ENCODE results near the gene ESYT3.
"Not testable (repeated sequence)": the region's sequence is repeated elsewhere in the genome, so short reads cannot be mapped to it uniquely, and the experiment has no call there.

Gene ESYT3

DNA sequence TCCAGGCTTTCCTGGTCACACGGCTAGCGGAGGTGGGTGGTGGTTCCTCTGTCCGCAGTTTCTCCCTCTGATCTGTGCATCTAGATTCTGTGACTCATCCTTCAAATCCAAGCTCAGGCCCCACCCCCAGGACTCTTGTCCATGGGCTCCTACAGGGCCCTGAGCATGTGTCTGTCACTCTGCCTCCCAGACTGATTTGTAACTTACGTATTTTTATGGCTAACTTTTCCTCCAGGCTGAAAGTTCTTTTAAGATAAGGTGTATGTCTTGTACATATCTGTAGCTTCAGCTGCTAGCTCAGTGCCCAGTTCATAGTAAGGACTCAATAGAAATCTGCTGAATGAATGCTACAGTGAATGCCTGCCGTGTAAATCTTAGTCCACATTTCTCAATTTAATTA is 8.0 kb downstream of the ESYT3 start:
- DNase-seq (ENCODE audit: low read depth in 3 of 3) = no peak

DNA sequence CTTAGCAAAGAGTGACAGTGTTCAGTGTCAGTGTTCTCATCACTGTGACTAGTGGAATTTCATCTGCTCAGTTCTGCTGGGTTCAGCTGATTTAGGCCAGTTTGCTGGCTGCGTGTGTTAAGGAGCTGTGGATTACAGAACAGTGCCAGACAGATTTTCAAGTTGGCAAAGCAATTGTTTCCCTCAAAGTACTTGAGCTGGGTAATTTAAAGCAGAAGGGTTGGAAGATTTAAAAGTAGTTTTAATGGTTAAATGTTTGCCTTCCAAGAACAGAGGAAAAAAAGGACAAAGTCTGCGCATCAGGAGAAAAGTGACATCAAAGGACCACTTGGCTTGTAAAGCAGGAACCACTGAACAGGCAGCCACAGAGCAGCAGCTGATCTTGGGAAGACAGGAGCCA is 8.7 kb downstream of the ESYT3 start:
- no peak for DNase-seq (ENCODE audit: low read depth in 3 of 3)

DNA sequence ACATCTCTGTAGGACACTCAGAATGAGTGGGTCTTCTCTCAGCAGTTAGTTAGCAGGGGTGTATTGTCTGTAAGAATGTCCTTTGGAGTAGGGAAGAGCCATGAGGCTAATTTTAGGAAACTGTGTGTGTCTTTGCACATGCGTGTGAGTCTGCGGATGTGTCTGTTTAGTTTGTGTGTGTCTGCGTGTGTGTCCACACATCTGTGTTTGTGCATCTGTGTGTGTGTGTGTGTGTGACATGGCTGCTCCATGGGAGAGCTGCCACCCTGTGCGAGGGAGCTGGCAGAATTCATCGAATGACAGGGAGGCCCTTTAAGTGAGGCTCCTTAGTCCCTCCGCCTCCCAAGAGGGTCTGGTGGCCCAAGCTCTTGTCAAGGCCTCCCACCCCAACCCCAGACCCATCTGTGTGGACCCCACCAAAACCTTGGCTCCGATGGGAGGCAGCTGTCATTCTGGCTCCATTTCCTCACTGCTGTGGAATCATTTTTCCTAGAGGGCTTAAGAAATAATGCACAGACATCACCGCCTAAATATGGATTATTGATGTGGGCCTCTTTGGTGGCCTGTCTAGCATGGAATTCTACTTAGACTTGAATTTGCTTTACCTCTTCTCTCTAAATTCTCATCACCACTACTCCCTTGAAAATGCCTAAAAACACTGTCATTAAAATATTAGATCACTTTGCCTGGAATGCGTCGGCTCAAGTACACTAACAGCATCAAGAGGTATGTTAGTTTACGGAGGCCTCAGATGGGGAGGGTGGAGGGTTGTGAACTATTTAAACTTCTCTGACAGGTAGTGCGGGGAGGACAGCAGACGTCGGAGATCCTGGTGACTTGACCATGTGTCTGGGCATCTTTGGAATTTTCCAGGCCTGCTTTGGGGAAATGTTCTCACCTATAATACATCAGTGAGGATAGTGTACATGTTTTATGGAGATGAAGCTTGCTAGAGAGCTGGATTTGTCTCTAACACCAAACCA is 9.4 kb downstream of the ESYT3 start:
- DNase-seq (ENCODE audit: low read depth in 3 of 3) = no peak

DNA sequence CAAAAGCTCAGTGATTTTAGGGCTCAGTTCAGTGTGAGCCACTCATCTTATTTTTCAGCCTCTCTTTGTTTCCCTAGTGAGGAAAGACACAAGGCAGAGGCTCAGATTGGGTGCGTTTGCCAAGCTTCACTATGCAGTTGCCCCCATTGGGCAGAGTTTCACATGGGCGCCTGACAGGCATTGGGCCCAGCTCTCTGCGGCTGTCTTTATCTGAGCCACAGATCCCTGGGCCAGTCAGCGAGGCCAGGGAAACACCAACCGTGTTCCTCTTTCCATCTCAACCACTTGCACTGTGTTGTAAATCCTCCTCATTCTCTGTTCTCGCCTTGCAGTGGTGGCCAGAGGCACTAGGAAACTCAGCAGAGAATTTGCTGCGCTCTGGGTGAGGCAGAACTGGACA is 10.8 kb downstream of the ESYT3 start:
- DNase-seq (ENCODE audit: low read depth in 3 of 3) = no peak

DNA sequence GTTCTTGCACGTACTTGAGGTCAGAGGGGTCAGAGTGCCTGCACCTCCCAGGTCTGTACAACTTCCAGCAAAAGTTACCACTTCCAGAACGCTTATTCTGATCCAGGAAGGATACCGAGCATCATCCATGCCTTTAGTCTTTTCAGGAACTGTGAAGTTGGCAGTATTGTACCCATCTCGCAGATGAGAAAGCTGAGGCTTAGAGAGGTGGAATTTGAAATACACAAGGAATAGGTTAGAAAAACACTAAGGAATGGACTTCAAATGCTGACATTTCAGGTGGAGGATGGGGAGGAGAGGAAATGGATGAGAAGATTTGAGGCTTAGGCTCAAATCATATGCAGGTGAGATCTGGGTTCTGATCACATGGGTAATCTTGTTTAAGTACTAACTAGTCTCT is 11.2 kb downstream of the ESYT3 start:
- DNase-seq (ENCODE audit: low read depth in 3 of 3) = no peak

DNA sequence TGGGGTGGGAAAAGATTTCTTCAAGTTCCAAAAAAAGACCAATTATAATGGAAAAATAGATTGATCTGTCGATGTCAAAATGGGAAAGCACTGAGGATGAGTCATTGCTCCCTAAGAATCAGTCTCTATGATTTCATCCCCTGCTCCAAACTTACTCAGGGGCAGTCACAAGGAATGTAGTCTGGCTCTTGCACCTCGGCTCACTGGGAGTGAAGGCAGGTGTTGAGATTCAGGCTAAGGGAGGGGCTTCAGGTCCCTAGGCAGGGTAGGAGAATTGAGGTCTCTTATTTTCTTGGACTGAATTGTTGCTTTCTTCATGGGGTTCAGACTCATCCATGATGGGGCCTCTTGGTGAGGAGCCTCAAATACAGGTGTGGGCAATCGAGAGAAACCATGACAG is 14.2 kb downstream of the ESYT3 start:
- DNase-seq (ENCODE audit: low read depth in 3 of 3) = no peak

DNA sequence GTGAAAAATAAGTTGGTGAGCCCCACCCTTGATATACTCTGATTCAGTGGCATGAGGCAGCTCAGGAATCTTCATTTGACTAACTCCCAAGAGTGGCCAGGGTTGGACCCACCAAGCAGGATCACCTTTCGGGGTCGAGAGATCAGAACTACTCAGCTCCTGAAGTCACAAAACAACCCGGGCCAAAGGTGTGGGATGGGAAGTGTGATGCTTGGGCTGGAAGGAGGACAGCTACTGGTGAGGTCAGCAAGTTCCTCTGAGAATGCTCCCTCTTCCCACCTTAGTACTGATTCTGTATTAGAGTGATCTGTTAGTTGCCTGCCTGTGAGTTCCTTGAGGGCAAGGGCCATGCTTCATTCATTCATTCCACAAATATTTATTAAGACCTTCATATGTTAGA is 15.1 kb downstream of the ESYT3 start:
- no peak for DNase-seq (ENCODE audit: low read depth in 3 of 3)

DNA sequence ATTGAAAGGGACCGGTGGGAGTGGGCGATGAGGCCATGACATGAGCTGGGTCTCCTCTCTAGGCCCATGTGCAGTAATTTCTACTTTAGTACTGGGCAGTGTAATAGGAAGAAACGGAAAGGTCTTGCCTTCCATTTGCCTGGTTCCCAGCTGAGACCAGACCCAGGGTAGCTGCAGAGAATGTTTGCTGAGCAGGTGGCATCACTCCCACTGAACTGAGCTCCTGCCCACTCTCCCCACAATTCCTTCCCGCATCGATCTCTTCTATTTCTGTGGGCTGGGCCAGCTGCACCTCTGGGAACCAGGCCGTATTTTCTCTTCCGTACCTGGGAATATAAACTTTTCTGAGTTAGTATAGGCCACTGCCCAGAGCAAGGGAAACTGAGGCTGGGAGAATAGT is 15.8 kb downstream of the ESYT3 start:
- DNase-seq (ENCODE audit: low read depth in 3 of 3) = no peak

DNA sequence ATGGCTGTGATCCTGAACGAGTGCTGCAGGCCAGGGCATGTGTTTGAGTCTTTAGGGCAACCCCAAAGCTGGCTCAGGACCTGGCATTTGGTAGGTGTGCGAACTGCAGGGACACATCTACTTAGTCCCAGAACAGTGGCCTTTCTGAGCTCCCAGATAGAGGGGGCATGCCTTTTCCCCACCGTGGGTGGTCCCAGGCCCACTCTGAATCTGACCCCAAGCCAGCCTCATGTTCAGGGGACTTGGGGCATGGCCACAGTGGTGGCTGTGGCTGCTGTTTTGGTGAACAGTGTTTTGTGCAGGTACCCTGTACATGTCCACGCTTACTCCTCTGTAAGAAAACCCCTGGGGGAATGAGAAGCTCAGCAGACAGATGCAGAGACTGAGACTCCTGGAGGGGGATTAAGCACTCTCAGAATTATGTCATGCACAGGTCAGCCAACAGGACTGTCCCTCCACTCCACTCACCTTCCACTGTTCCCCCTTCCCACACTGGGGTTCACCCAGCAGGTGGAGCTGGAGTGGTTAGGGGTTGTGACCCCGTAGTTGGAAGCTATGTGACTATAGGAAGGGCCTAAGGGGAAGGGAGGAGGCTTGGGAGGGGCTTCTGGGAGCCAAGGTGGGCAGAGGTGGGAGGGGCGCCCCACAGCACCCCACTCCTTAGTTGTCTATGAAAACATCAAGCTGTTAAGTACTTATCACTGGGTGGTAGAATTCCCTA is 16.4 kb downstream of the ESYT3 start:
- no peak for DNase-seq (ENCODE audit: low read depth in 3 of 3)

DNA sequence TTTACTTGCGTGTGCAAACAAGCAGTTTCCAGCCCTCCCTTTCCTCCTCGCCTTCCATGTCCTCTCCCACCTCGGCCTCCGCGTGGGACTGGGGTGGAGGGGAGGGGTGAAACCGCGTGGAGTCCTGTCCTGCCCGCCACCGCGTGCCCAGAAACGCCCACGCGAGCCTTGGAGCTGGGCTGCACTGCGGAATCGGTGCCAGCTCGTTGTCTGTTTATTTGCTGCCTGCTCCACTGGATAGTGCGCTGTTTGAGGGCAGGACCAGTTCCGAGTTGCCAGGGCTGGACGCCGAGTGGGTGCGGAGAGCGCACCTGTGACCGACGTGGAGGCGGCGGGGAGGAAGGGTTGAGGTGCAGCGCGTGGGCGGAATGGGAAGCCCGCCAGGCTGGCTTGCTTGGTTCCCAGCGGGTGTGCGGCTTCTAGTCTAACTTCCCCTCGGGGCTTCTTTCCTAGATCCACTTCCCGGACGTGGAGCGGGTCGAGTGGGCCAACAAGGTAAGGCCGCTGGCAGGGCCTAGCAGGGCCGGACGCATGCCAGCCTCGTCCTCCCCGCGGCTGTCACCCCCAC is 17.3 kb downstream of the ESYT3 start:
- no peak for DNase-seq (ENCODE audit: low read depth in 3 of 3)

DNA sequence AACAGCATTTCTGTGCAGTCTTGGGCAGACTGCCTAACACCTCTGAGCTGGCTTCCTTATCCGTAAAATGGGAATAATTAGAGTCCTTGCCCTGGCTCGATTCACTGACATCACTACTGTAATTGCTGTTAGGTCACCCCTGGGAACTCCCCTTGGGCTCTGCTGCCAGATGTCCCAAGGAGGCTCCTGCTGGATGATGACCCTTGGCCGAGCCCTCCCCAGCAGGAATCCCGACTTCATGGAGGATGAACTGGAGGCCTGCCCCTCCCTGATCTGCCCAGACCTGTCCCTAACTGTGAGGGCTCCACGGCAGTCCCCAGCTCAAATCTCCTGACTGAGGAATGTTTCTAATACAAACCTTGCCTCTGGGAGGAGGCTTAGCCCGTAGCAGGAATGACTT is 18.0 kb downstream of the ESYT3 start:
- DNase-seq (ENCODE audit: low read depth in 3 of 3) = no peak

DNA sequence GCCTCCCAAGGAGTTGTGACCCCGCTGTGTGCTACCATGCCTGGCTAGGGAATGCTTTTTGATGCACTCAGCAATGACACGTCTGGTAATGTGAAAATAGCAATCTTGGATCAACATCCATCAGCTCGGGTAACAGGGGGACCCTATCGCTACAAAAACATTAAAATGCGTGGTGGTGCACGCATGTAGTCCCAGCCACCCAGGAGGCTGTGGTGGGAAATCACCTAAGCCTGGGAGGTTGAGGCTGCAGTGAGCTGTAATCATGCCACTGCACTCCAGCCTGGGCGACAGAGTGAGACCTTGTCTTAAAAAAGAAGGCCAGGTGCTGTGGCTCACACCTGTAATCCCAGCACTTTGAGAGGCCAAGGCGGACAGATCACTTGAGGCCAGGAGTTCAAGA is 19.5 kb downstream of the ESYT3 start:
- not testable (repeated sequence) for DNase-seq (ENCODE audit: low read depth in 3 of 3)

DNA sequence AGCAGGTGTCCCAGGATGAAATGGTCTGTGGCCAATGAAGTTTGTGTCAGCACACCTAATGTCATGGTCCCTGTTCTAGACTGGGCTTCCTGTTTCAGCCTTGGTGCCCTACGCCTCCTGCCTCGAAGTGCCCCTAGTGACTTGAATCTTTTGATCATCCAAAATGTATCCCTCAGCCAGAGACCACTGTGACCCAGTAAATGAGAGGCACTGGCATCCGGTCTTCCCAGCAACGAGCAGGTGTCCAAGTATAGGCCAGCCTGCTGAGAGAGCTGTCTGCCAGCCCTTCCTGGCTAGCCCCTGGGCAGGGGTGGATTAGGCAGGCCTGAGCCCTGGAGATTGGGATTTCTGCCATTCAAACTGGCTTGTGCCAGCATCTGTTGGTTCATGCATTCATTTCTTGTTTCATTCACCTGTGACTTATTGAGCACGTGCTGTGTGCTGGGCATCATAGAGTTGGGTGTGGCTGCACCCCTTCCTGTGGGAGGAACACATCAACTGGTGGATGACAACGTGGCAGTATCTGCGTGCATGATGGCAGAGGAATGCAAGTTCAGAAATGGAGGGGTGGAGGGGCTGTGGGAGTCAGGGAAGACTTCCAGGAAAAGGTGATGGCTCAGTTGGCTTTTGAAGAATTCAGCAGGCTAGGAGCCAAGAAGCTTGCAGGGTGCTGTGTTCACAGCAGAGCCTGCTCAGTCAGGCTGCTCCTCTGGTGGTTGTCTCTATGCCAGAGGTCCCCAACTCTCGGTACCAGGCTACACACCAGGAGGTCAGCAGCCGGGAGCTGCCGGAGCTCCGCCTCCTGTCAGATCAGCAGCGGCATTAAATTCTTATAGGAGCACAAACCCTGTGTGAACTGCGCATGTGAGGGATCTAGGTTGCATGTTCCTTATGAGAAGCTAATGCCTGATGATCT is 21.6 kb downstream of the ESYT3 start:
- DNase-seq (ENCODE audit: low read depth in 3 of 3) = no peak

DNA sequence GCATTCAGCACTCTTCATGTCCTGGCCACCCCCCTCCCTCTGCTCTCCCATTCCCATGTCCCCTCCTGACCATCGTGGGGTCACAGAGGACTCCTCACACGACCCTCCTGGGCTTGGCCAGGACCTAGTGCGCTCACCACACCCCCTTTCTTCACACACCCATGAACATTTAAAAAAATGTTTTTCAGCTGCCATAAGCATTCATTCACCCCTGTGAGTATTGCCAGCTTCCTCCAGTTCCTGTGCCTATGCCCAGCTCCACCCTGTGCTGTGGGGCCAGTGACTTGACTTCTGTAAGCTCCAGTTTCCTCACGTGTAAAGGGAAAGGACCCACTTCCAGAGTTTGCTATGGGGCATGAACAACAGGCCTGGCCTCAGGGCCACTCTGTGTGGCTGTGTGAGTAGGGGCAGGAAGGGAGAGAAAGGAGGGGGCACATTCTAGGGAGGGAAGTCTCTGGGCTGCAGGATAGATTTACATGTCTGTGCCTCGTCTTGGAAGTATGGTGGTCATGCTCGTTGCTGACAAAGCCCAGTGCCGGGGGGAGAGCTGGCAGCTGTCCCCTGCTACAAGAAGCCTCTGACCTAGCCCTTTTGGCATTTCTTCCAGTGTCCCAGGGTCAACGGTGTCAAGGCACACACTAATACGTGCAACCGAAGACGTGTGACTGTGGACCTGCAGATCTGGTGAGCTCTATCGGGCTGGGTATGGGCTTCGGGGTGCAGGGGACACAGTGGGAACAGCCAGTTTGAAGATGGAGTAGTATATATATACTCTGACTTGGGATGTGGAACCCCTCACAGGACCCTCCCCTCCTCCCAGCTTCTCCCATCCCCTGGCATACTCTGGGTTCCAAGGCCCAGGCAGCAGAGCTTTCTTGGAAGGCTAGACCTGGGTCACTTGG is 22.8 kb downstream of the ESYT3 start:
- DNase-seq (ENCODE audit: low read depth in 3 of 3) = no peak

DNA sequence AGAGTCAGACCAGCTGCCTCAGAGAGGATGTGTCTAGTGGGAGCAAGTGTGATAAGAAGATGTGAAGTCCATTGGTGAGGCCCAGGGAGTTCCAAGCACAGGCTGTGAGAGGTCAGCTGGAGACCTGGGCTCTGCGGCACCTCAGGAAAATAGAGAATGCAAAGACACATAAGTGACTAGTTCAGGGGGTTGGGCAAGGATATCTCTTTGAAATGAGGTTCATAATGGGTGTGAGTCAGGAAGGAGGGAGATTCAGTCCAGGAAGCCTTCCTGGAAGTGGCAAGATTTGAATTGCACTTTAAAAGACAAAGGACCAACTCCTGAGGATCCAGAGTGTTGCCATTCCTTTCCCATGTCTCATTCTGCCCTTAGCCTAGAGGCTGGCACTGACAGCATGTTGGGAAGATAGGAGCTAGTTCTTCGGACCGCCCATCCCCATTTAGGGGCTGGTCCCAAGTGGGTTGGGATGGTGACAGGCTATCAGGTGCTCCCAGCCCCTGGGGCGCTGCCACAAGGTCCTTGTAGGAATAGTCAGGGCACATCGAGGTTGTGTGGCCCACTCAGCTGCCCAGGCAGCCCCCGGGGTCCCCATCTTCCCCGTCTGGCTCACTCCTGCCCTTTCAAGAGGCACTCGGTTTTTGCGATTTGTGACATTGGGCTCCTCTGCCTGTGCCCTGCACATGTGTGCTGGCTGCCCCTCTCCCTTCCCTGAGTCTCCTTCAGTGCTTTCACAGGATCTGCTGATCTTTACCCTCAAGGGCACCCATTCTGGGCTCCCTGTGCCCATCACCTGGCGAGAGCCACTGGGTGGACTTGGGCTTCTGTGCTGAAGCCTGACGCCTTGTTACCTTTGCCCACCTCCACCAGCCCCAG is 23.7 kb downstream of the ESYT3 start:
- no peak for DNase-seq (ENCODE audit: low read depth in 3 of 3)

DNA sequence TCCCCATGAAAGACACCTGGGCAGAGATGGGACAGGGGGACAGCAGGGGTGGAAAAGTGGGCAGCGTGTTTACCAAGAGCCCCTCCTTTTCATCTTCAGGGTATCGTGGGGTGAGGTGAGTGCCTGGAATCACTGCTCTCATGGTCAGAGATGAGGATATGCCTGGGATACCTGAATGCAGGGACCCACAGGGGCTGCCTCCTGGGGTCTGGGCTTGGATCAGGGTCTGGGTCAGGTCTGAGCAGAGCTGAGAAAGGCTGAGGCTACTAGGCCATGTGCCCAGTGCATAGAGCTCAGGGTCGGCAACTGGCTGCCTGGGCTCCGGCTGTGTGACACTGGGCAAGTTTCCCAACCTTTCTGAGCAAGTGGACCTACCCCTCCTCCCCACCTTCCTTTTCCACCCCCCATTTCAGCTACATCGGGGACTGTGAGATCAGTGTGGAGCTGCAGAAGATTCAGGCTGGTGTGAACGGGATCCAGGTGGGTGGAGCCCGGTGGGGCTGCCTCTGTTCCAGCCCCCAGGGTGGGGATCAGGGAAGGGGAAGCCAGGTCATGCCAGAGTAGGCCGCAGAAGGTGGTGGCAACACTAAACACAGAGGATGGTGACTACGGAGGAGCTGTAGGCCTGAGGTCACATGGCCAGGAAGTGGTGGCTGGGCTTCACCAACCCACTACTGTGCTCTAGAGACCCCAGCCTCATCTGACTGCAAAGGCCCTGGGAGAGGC is 24.5 kb downstream of the ESYT3 start:
- no peak for DNase-seq (ENCODE audit: low read depth in 3 of 3)

DNA sequence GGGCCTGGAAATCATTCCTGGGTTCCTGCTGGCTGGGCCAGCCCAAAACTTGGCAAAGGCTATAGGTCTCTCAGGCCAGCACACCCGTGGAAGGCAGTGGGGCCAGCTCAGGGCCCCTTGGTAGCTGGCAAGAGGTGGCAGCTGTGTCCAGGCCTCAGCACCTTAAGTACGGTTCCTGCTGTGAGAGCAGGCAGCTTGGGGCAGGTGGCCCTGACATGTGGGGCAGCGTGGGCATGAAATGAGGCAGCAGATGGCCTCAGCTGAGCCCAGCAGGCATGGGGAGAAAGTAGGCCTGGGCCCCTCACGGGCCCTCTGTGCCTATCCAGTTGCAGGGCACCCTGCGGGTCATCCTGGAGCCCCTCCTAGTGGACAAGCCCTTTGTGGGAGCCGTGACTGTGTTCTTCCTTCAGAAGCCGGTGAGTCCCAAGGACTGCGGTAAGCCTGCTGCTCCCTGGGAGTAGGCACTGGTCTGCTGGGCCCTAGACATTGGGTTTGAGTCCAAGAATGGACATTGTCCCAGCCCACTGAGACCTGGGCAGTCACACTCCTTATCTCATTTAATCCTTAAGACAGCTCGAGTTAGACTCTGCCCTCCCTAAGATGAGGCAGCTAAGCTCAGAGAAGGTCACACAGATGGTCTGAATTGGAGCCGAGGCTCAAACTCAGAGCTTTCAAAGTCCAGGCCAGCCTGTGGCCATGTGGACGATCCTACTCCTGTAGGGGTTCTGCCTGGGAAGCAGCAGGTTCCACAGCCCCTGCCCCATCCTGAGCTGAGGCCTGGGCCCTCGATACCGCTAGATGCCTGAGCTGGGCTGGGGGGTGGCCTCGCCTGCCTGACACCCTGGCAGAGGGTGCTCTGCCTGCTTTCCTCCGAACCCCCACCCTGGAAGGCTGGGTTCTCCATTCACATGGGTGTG is 25.5 kb downstream of the ESYT3 start:
- no peak for DNase-seq (ENCODE audit: low read depth in 3 of 3)
